ENCODE data around the gene TEX55.
"Not testable (repeated sequence)": the region's sequence is repeated elsewhere in the genome, so short reads cannot be mapped to it uniquely, and the experiment has no call there.

TEX55 gene

DNA sequence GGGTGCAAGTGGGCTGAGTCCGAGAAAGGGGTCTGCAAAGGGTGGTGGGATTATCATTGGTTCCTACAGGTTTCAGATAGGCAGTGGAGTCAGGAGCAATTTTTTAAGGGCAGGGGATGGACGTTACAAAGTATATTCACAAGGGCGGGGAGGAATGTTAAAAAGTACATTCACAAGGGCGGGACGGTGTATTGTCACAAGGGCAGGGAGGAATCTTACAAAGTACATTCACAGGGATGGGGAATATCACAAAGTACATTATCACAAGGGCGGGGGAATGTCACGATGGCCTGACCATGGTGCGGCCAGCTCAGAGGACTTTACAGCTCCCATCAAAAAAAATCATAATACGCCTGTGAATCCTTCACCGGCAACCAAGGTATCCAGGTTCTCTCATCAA lies 20.6 kb upstream of the TEX55 start:
- TF ChIP-seq, protein P1, sequence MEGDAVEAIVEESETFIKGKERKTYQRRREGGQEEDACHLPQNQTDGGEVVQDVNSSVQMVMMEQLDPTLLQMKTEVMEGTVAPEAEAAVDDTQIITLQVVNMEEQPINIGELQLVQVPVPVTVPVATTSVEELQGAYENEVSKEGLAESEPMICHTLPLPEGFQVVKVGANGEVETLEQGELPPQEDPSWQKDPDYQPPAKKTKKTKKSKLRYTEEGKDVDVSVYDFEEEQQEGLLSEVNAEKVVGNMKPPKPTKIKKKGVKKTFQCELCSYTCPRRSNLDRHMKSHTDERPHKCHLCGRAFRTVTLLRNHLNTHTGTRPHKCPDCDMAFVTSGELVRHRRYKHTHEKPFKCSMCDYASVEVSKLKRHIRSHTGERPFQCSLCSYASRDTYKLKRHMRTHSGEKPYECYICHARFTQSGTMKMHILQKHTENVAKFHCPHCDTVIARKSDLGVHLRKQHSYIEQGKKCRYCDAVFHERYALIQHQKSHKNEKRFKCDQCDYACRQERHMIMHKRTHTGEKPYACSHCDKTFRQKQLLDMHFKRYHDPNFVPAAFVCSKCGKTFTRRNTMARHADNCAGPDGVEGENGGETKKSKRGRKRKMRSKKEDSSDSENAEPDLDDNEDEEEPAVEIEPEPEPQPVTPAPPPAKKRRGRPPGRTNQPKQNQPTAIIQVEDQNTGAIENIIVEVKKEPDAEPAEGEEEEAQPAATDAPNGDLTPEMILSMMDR (IDR thresholded peaks at IDR 0.05; ENCODE audit: low read depth, low read length): no peak
- DNase-seq (ENCODE audit: extremely low read depth, low read depth): no peak

DNA sequence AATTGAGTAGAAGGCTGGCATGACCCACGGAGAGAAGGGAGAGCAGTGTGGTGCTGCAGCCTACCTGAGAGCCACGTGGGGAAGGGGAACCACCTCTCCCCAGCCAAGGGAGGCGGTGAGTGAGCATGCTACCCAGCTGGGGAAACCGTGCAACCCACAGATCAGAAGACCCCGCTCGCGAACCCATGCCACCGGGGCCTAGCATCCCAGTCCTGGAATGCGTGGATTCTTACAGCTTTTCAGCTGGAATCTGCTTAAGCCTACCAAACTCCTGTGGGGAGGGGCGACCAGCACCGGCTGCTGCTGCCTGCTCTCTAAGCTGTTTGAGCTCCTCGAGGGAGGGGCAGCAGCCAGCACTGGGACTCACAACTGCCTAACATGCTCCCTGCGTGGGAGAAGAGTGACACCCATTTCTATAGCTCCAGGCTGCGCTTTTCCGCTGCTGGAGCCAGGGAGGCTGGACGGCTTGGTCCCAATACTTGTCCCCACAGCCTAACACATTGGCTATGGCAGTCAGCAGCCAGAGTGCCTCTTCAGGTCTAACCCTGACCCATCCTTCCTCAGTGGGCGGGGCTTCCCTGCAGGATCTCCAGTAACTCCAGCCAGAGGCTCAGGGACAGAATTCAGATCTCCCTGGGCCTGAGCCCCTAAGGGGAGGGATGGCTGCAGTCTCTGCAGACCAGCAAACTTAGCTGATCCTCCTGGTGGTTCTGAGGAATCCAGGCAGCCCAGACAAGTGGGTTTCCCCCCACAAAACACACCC lies 20.0 kb upstream of the TEX55 start:
- TF ChIP-seq, protein P1 (IDR thresholded peaks at IDR 0.05; ENCODE audit: low read depth, low read length): no peak
- no peak for DNase-seq (ENCODE audit: extremely low read depth, low read depth)

DNA sequence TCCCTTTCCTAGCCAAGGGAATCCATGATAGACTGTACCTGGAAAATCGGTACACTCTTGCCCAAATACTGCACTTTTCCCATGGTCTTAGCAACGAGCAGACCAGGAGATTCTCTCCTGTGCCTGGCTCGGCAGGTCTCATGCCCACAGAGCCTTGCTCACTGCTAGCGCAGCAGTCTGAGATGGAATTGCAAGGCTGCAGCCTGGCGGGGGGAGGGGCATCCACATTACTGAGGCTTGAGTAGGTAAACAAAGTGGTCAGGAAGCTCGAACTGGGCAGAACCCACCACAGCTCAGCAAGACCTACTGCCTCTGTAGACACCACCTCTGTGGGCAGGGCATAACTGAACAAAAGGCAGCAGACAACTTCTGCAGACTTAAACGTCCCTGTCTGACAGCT lies 15.7 kb upstream of the TEX55 start:
- DNase-seq (ENCODE audit: extremely low read depth, low read depth): not testable (repeated sequence)

GRCh38 chr3:119132291-119132690 lies 13.7 kb upstream of the TEX55 start:
- DNase-seq (ENCODE audit: extremely low read depth, low read depth): not testable (repeated sequence)

GRCh38 chr3:119139360-119139759 lies 6.6 kb upstream of the TEX55 start:
- DNase-seq (ENCODE audit: extremely low read depth, low read depth): not testable (repeated sequence)

- no peak for DNase-seq (ENCODE audit: extremely low read depth, low read depth)
- TF ChIP-seq, protein P1 (IDR thresholded peaks at IDR 0.05; ENCODE audit: low read depth, low read length): no peak
These were observed 5.5 kb upstream of the TEX55 start for GRCh38 chr3:119140466-119140865.

GRCh38 chr3:119145128-119145499 lies 851 bp upstream of the TEX55 start:
- no peak for DNase-seq (ENCODE audit: extremely low read depth, low read depth)
- TF ChIP-seq, protein P1 (IDR thresholded peaks at IDR 0.05; ENCODE audit: low read depth, low read length): no peak

- TF ChIP-seq, protein P1 (IDR thresholded peaks at IDR 0.05; ENCODE audit: low read depth, low read length): no peak
- DNase-seq (ENCODE audit: extremely low read depth, low read depth): no peak
These were observed 812 bp downstream of the TEX55 start for GRCh38 chr3:119146578-119147375.

- TF ChIP-seq, protein P1 (IDR thresholded peaks at IDR 0.05; ENCODE audit: low read depth, low read length): no peak
- no peak for DNase-seq (ENCODE audit: extremely low read depth, low read depth)
These were observed 1.5 kb downstream of the TEX55 start for GRCh38 chr3:119147494-119147893.
